ENCODE results near the gene DOCK8. TPM values are rescaled to one million over a fixed set of nuclear protein-coding genes. Genes with fewer than 3 reads are reported as not detected.

The DOCK8 gene
- total RNA-seq, 1 experiment from 2014 or later, result 1.4 TPM

GRCh38 chr9:289121-289520 is 74.5 kb downstream of the DOCK8 start:
- no peak overlapping the region for H3K4me3 Mint-ChIP-seq
- H2BK5ac ChIP-seq (ENCODE audit: insufficient read length, low read length), result no peak overlapping the region
- no peak for DNase-seq
- H2BK12ac ChIP-seq (ENCODE audit: insufficient read length, low read depth, low read length), result no peak overlapping the region
- no peak overlapping the region for H3K14ac ChIP-seq (ENCODE audit: insufficient read depth, low read length)
- no peaks in the 10 kb centered on the region for H3K27me3 ChIP-seq (ENCODE audit: insufficient read depth, low read length)
- H3T11ph ChIP-seq (ENCODE audit: low read length), result no peak overlapping the region
- H3K4ac ChIP-seq (ENCODE audit: low read depth, low read length), result no peak overlapping the region
- H3K79me1 ChIP-seq (ENCODE audit: insufficient read depth, low read depth, low read length, poor library complexity, severe bottlenecking), result no peaks in the 10 kb centered on the region
- H3K27me3 Mint-ChIP-seq (ENCODE audit: low read depth), result no peaks in the 10 kb centered on the region
- no peak overlapping the region for H3K23ac ChIP-seq (ENCODE audit: insufficient read length, low read depth, low read length)
- H3K4me1 ChIP-seq (ENCODE audit: insufficient read depth, low read length), result no peaks in the 10 kb centered on the region
- no peak overlapping the region for H2AFZ ChIP-seq (ENCODE audit: low read length)
- H2BK20ac ChIP-seq (ENCODE audit: low read depth, low read length, poor library complexity, severe bottlenecking), result no peak overlapping the region
- H3K9ac ChIP-seq (ENCODE audit: extremely low read depth, insufficient read length, low read length), result no peak overlapping the region
- no peak overlapping the region for H2BK15ac ChIP-seq (ENCODE audit: low read depth, low read length)
- no peak overlapping the region for H2AK5ac ChIP-seq (ENCODE audit: insufficient read length, low read length)
- no peak overlapping the region for H3K56ac ChIP-seq (ENCODE audit: insufficient read length, low read depth, low read length)
- no peak overlapping the region for H4K8ac ChIP-seq (replicated peaks; ENCODE audit: insufficient read length, low read depth, low read length)
- H3K27ac Mint-ChIP-seq, result no peak overlapping the region
- H3K27ac ChIP-seq (ENCODE audit: insufficient read length, low read depth, low read length), result no peak overlapping the region
- H3K4me1 Mint-ChIP-seq, result no peaks in the 10 kb centered on the region
- TF ChIP-seq CTCF (conservative IDR thresholded peaks at IDR 0.05), result no peak
- no peaks in the 10 kb centered on the region for H3K36me3 Mint-ChIP-seq (ENCODE audit: insufficient read depth in 1 of 3, low read depth in 3 of 3)
- H2BK120ac ChIP-seq (ENCODE audit: low read depth, low read length, poor library complexity, severe bottlenecking), result no peak overlapping the region
- H4K5ac ChIP-seq (ENCODE audit: insufficient read length, low read depth, low read length), result no peak overlapping the region
- H3K9me3 Mint-ChIP-seq, result no peaks in the 10 kb centered on the region; a peak in 1 of 5 replicates
- no peaks in the 10 kb centered on the region for H3K9me3 ChIP-seq (ENCODE audit: control insufficient read depth, low read depth, low read length)
- no peaks in the 10 kb centered on the region for H3K79me2 ChIP-seq (ENCODE audit: insufficient read depth, low read length)
- no peak overlapping the region for H4K91ac ChIP-seq (ENCODE audit: insufficient read length, low read depth, low read length)
- WGBS (ENCODE audit: extremely low coverage, insufficient read length, low lambda C conversion rate), result no CpG with 5 or more reads among the region's 4 CpGs
- no peaks in the 10 kb centered on the region for H3K23me2 ChIP-seq (ENCODE audit: insufficient read length, low read depth, low read length, poor library complexity, severe bottlenecking)
- H4K20me1 ChIP-seq (ENCODE audit: control insufficient read depth, insufficient read depth, insufficient read length), result no peaks in the 10 kb centered on the region
- H3K4me2 ChIP-seq (ENCODE audit: insufficient read depth, insufficient read length, low read length), result no peak overlapping the region
- no peak overlapping the region for H3K18ac ChIP-seq (ENCODE audit: insufficient read length, low read depth, low read length)
